HCT116 (cell line): ENCODE data around the gene PTPN4. TPM values are rescaled to one million over a fixed set of nuclear protein-coding genes. Genes with fewer than 3 reads are reported as not detected.

ENCODE experiments used
- ATF3 ChIP-seq: IDR thresholded peaks from 2 replicates; pipeline ENCODE4 v1.6.1; 2012
- CBX3 ChIP-seq: IDR thresholded peaks from 2 replicates; pipeline ENCODE4 v1.6.1; 2012; ENCODE audit warnings: low read depth
- EGR1 ChIP-seq: IDR thresholded peaks from 2 replicates; pipeline ENCODE4 v1.6.1; 2012; ENCODE audit warnings: low read depth
- ELF1 ChIP-seq: IDR thresholded peaks from 2 replicates; pipeline ENCODE4 v1.6.1; 2012; ENCODE audit warnings: low read depth, borderline replicate concordance
- EZH2 ChIP-seq: fragments of 200-600 bp; sonication (generic); IDR thresholded peaks from 2 replicates; pipeline ENCODE4 v1.6.1; 2017; ENCODE audit warnings: antibody characterized with exemption, mixed run types
- POLR2A ChIP-seq: IDR thresholded peaks from 2 replicates; pipeline ENCODE4 v1.7.0; 2011; ENCODE audit warnings: borderline replicate concordance; ENCODE audit not compliant: insufficient read depth, insufficient read length; ENCODE audit errors: extremely low read depth
- RAD21 ChIP-seq: IDR thresholded peaks from 2 replicates; pipeline ENCODE4 v1.6.1; 2012; ENCODE audit warnings: low read depth, mild to moderate bottlenecking
- REST ChIP-seq: IDR thresholded peaks from 2 replicates; pipeline ENCODE4 v1.6.1; 2012; ENCODE audit warnings: low read depth
- SIN3A ChIP-seq: IDR thresholded peaks from 2 replicates; pipeline ENCODE4 v1.6.1; 2012; ENCODE audit warnings: low read depth
- SRF ChIP-seq: IDR thresholded peaks from 2 replicates; pipeline ENCODE4 v1.6.1; 2012; ENCODE audit warnings: low read depth
- YY1 ChIP-seq: IDR thresholded peaks from 2 replicates; pipeline ENCODE4 v1.6.1; 2011; ENCODE audit warnings: low read length, low read depth, moderate library complexity, mild to moderate bottlenecking; ENCODE audit not compliant: insufficient replicate concordance; ENCODE audit errors: extremely low read depth
- ZBTB33 ChIP-seq: IDR thresholded peaks from 2 replicates; pipeline ENCODE4 v1.6.1; 2011; ENCODE audit warnings: mild to moderate bottlenecking, low read length, moderate library complexity; ENCODE audit not compliant: insufficient replicate concordance; ENCODE audit errors: extremely low read depth
- ZFX ChIP-seq: fragments of 450-650 bp; IDR thresholded peaks from 2 replicates; pipeline ENCODE4 v1.6.1; 2017
- total RNA-seq: library from RNA; stranded (reverse); gene quantifications from one replicate; pipeline ENCODE4 v1.2.1, GENCODE V29; 2021; ENCODE audit not compliant: unreplicated experiment

Gene PTPN4
- total RNA-seq, 1 experiment from 2014 or later: 38.4 TPM

GRCh38 chr2:119746836-119747686, 12.7 kb upstream of the PTPN4 start (continued):
- no peak for TF ChIP-seq REST
- TF ChIP-seq EZH2: no peak
- TF ChIP-seq ELF1: no peak
- TF ChIP-seq SRF: no peak
- no peak for TF ChIP-seq YY1
- TF ChIP-seq SIN3A: no peak
- TF ChIP-seq ZFX: no peak
- no peak for TF ChIP-seq POLR2A
- no peak for TF ChIP-seq ATF3
- TF ChIP-seq CBX3: no peak
- TF ChIP-seq RAD21: no peak
- TF ChIP-seq EGR1: no peak
- no peak for TF ChIP-seq ZBTB33
